ENCODE results near the gene OLIG2. TPM values are rescaled to one million over a fixed set of nuclear protein-coding genes. Genes with fewer than 3 reads are reported as not detected.
A peak's percentile ranks its signal among the peaks of the same experiment; 100 is the strongest.

OLIG2 gene
- not detected for polyA plus RNA-seq (2013, experiment 1 of 2; ENCODE audit: insufficient read length)
- polyA plus RNA-seq (2013, experiment 2 of 2; ENCODE audit: insufficient read length): not detected

DNA sequence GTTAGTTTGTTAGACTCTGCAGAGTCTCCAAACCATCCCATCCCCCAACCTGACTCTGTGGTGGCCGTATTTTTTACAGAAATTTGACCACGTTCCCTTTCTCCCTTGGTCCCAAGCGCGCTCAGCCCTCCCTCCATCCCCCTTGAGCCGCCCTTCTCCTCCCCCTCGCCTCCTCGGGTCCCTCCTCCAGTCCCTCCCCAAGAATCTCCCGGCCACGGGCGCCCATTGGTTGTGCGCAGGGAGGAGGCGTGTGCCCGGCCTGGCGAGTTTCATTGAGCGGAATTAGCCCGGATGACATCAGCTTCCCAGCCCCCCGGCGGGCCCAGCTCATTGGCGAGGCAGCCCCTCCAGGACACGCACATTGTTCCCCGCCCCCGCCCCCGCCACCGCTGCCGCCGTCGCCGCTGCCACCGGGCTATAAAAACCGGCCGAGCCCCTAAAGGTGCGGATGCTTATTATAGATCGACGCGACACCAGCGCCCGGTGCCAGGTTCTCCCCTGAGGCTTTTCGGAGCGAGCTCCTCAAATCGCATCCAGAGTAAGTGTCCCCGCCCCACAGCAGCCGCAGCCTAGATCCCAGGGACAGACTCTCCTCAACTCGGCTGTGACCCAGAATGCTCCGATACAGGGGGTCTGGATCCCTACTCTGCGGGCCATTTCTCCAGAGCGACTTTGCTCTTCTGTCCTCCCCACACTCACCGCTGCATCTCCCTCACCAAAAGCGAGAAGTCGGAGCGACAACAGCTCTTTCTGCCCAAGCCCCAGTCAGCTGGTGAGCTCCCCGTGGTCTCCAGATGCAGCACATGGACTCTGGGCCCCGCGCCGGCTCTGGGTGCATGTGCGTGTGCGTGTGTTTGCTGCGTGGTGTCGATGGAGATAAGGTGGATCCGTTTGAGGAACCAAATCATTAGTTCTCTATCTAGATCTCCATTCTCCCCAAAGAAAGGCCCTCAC, at the start of gene OLIG2:
Gene OLIG2, plus strand, starts transcription at position 447 of the 954 bp plus-strand sequence. CDS start 928 bp downstream, outside the sequence.
- DNase-seq: peak; percentile 45

GRCh38 chr21:32976791-32977190, 48.9 kb upstream of the OLIG2 start:
- DNase-seq: no peak

DNA sequence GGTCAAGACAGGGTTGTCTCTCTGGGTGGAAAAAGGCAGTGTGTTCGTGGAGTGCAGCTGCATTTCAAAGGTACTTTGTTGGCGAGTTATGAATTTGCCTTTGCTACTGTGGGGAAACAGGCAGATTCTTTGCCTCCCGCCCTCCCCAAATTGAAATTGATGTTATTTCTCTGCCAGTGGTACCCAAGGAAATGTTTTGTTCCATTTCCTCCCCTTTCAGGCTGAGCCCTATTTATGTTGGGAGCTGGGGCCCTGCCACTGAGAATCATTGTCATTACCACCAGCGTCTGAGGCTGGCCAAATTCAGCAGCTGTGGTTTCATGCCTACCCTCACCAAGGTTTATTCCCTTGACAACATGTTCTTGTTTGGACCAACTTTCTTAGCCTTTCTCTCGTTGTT, 48.5 kb upstream of the OLIG2 start:
- DNase-seq: no peak

DNA sequence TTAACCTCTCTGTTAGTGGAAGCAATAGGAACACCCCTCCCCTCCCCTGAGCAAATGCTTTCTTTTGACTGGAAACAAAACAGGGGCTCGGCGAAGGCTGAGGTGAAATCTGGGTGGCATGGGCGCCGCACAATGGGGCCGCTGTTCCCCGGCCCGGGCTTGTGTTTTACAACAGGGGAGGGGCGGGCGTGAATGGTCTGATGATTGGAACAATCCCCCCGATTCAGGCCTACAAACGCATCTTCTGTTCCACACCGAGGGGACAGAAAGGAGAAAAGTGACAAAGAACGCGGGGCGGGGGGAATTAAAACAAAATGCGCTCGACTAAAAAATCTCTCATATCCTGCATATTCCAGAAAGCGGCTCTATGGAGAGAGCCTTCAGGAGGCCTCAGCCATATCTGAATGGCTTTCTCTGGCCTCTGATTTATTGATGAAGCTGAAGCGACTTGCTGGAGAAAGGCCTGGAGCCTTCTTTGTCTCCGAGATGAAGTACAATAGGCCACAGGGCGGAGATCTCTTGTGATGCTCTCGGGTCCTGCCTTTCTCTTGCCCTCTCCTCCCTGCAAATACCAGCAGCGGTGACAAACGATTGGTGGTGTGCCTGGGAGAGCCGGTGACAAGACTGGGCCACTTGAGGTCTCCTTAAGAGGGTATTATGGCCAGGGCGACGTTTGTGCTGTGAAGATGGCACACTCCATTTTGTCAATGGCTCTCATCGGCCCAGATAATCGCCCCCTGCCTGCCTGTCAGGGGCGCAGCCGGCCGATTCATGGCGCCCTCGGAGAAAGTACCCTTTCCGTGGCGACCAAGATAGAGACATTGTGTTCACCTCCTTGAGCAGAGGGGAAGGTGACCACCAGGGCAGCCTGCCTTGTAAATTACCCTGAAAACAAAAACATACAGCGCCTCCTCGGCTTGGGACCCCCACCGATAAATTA, 47.1 kb upstream of the OLIG2 start:
- DNase-seq: no peak

GRCh38 chr21:32979598-32980268, 46.0 kb upstream of the OLIG2 start:
- no peak for DNase-seq

- DNase-seq: no peak
Observed at GRCh38 chr21:32981096-32981495, 44.6 kb upstream of the OLIG2 start.

GRCh38 chr21:32990666-32991065, 35.1 kb upstream of the OLIG2 start:
- no peak for DNase-seq

DNA sequence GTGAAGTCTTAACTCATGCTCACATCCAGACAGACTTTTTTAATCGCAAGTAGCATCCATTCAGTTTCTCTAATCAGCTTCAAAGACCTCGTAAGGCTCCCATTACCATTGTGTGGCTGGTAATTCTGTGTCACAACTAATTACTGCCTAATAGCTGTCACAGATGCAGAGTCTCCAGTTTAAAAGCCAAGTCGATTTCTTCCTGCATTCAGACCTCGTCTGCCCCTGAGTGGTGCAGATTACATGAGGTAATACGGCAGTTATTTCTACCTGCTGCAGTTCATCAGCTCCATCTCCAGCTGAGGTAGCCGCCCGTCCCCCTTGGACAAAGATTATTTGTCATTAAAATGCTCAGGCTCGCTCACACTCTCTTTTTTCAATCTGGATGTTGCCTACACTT, 34.4 kb upstream of the OLIG2 start:
- no peak for DNase-seq

DNA sequence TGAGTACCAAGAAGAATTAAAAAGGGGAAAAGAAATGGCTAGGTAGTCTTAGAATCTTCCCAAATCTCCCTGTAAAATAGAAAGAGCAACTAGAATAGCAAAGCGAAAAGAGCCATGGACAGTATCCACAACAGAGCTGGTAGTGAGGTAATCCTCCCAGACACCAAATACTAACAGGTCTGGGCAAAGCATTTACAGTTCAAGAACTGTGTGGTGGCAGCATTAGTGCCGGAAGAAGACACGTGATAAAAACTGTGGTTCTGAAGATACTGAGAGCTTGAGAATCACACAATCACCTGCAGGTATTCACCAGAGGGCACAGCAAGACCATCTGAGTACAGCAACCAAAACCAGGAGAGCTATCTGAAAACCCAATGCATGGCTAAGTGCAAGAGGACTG, 31.8 kb upstream of the OLIG2 start:
- DNase-seq: no peak

DNA sequence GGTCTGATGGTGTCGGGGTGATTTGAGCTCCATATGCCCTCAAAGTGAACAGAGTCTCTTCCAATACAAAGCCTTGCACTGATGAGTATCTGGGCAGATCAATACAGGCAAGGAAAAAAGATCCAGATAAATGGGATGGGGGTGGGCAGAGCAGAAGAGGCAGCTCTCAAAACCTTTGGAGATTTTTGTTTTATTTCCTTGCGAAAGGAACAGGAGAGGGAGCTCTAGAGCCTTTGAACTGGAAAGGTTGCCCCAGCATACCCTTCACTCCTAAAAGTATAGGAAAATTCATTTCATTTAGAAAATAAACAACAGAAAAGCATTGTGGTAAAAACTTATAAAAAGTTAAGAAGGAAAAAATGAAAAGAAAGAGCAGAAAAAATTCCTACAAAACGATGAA, 31.4 kb upstream of the OLIG2 start:
- DNase-seq: peak; percentile 13

DNA sequence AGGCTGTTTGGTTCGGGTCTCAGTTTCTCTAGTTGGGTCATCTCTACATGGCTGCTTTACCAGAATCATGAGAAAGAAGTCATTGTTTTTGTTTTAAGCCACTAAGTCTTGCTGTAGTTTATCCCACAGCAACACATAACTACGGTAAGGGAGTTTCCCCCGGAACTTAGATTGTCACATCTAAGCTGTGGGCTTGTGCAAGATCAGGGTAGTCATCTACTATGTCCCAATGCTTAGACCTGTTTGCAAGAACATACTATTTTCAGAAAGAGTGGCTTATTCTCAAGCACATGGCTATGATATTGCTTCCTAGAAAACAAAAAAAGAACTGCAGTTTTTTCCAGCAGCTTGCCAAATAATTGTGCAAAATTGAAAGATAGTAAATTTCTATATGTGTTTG, 18.0 kb upstream of the OLIG2 start:
- no peak for DNase-seq

DNA sequence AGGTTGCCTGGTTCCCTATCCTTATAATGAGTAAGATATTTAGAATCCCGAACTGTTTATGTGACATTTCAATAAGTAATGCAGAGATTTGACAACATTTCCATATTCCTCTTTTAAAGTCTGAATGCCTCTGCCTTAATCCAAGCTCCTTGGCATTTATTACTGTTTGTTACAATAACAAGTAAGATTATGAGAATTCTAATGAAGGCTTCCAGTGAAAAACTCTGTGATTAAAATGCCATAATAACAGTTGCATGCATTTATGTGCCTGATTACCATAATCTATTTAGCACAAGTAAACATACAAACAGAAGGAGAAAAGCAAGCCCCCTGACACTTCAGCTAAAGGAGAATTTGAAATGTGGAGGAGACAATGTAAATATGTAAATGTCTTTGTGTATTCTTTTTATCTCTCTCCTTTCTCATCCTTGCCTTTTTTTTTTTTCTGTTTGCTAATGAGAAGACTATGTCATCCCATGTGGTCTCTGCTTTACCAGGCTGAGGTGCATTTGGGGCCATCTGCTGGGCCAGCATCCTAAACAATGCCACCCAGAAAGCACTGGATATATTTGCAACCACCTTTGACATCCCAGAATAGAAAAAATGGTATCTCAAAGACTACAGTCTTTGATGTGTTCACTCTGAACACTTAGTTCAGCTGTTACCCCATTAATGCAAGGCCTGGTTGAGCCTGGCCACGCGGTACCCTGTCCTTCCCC, 17.2 kb upstream of the OLIG2 start:
- DNase-seq: no peak

GRCh38 chr21:33010931-33011330, 14.8 kb upstream of the OLIG2 start:
- DNase-seq: no peak

- DNase-seq: peak; percentile 65
Observed at GRCh38 chr21:33011462-33011861, 14.3 kb upstream of the OLIG2 start.

- DNase-seq: no peak
Observed at GRCh38 chr21:33013626-33014025, 12.1 kb upstream of the OLIG2 start.

DNA sequence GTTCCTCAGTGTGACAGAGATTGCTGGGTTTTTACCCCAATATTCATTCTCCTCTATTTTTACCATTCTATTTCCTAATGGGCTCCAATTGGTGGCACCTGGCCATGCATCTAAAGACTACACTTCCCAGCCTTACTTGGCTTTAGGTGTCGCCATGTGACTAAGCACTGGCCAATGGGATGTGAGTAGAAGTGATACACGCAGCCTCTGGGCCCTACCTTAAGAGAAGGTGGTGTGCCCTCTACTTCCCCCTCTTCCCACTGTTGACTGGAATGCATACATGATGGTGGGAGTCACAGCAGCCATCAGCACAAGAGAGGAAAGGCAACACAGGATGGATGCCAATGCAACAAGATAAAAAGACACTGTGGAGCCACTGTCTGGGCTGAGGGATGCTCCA, 11.4 kb upstream of the OLIG2 start:
- no peak for DNase-seq

DNA sequence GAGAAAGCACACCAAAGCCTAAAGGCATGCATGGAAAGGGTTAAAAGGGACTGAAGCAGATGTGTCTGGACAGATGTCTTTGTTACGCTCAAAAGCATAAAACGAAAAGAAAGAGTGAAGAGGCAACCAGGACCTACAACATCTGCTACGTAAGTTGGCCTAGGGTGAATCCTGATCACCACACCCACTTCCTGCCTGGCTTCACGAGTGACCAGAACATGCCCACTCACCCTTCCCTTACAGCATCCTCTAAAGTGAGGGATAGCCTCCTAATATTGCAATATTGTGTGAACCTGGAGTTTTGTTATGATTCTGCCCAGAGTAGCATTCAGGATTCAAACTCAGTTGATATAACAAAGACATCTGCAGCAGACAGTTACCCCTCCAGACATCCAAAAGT, 10.6 kb upstream of the OLIG2 start:
- no peak for DNase-seq

GRCh38 chr21:33015756-33016155, 10.0 kb upstream of the OLIG2 start:
- no peak for DNase-seq

GRCh38 chr21:33018707-33019465, 6.8 kb upstream of the OLIG2 start:
- DNase-seq: no peak

DNA sequence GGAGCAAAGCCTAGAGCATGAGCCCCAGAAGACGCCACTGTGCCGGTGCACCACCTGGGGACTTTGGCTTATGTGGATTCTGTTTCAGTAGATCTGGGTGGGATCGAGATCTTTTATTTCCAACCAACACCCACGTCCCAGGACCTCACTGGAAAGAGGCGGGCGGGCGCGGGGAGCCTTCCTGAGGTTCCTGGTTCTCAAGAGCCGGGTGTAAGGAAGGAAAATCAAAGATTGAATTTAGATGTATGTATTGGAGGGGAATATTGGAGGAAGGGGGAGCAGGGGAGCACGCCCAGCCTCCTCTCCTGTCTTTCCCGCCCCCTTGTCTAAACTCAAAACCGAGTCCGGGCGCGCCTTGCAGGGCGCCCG, 6.2 kb upstream of the OLIG2 start:
- no peak for DNase-seq

DNA sequence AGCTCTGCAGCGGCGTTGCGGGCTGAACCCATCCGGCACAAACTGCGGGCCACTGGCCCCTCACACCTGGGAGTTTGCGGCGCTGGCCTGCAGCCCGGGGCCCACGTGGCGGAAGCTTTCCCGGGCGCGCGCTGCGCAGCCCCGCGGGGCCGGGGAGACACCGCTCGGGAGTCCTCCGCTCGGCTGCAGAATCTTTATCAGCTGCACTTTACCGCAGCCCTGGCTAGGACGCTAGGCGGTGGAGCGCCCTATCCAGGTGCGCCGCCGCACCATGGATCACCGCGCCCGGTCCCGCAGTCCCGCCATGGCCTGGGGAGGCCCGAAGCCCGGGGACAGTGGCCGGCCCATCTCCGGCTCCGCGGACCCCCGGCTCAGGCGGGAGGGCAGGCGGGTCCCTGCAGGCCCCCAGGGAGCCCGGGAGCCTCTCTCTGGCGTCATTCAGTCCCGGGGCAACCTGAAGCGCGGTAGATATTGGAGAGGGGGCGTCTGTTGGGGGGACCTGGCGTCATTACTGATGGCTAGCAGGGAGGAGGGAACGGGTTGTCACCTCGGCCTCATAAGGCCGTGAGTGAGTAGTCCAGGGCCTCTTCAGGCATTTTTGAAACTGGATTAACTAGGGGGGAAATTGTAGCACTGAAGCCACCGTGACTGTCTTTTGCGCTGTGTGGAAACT, 5.7 kb upstream of the OLIG2 start:
- no peak for DNase-seq

All from fibroblast of skin of back (primary cell).